Smooth muscle cell (in vitro differentiated cells): ENCODE measurements around the gene ADAP1. TPM values are rescaled to one million over a fixed set of nuclear protein-coding genes. Genes with fewer than 3 reads are reported as not detected.

Source experiments
- DNase-seq: peaks from one replicate; lab custom pipeline; 2025; ENCODE audit not compliant: unreplicated experiment; lab: John Stamatoyannopoulos, UW
- H2AFZ ChIP-seq: fragments of 200-600 bp; sonication (generic); 2 replicates; pipeline ENCODE4 v1.6.0; 2016; ENCODE audit warnings: antibody characterized with exemption, low read depth, mild to moderate bottlenecking
- H3F3A ChIP-seq: fragments of 200-600 bp; sonication (generic); 2 replicates; pipeline ENCODE4 v1.6.0; 2017; ENCODE audit warnings: antibody characterized with exemption, low read depth
- H3K27ac ChIP-seq: fragments of 200-600 bp; sonication (generic); 2 replicates; pipeline ENCODE4 v1.5.1; 2016; ENCODE audit warnings: low read depth, mild to moderate bottlenecking
- H3K27me3 ChIP-seq: fragments of 200-600 bp; sonication (generic); 2 replicates; pipeline ENCODE4 v1.6.1; 2016; ENCODE audit warnings: low read depth, mild to moderate bottlenecking
- H3K36me3 ChIP-seq: fragments of 200-600 bp; sonication (generic); 2 replicates; pipeline ENCODE4 v1.5.1; 2016; ENCODE audit warnings: low read depth
- H3K4me1 ChIP-seq: fragments of 200-600 bp; sonication (generic); 2 replicates; pipeline ENCODE4 v1.5.1; 2016; ENCODE audit warnings: low read depth
- H3K4me2 ChIP-seq: fragments of 200-600 bp; sonication (generic); 2 replicates; pipeline ENCODE4 v1.6.0; 2016; ENCODE audit warnings: mild to moderate bottlenecking
- H3K4me3 ChIP-seq: fragments of 200-600 bp; sonication (generic); 2 replicates; pipeline ENCODE4 v1.5.1; 2016; ENCODE audit warnings: mild to moderate bottlenecking
- H3K79me2 ChIP-seq: fragments of 200-600 bp; sonication (generic); 2 replicates; pipeline ENCODE4 v1.6.0; 2016; ENCODE audit warnings: low read depth, mild to moderate bottlenecking
- H3K9ac ChIP-seq: fragments of 200-600 bp; sonication (generic); 2 replicates; pipeline ENCODE4 v1.6.0; 2016; ENCODE audit warnings: low read depth
- H3K9me3 ChIP-seq: fragments of 200-600 bp; sonication (generic); replicated peaks from 2 replicates; pipeline ENCODE4 v1.5.1; 2016; ENCODE audit warnings: low read depth
- H4K20me1 ChIP-seq: fragments of 200-600 bp; sonication (generic); 2 replicates; pipeline ENCODE4 v1.6.0; 2016; ENCODE audit warnings: low read depth
- WGBS: methylation state at CpG from one replicate; pipeline ENCODE4 v1.1.7; 2016; ENCODE audit warnings: low lambda C conversion rate; 5-methylcytosine and 5-hydroxymethylcytosine counted together
- polyA plus RNA-seq: library from polyadenylated mRNA; unstranded; fragments of >200 nt; fragmentation: Nextera tagmentation; extraction: Ambion mirVana; gene quantifications from 2 replicates; pipeline ENCODE4 v1.2.1, GENCODE V29; 2016
- total RNA-seq: library from RNA; depleted of rRNA; stranded (reverse); fragments of >200 nt; gene quantifications from 2 replicates; pipeline ENCODE4 v1.2.3, GENCODE V29; 2014
- TF ChIP-seq, protein P1 (sequence below): fragments of 200-600 bp; sonication (generic); IDR thresholded peaks from 2 replicates; pipeline ENCODE4 v1.5.1; 2017; ENCODE audit warnings: borderline replicate concordance, mild to moderate bottlenecking, antibody characterized with exemption; ENCODE audit not compliant: insufficient read depth, poor library complexity, severe bottlenecking

ADAP1 gene
- total and polyA plus RNA-seq, 2 experiments from 2014 or later: 1.3 to 2.0 TPM

- Histone ChIP-seq H3K27ac (no peak overlapping the region), H3K9ac (no peak overlapping the region), H2AFZ (no peak overlapping the region), H3K4me1 (no peaks in the 10 kb centered on the region), H3K36me3 (no peaks in the 10 kb centered on the region), H3K4me3 (no peak overlapping the region), H3K4me2 (no peak overlapping the region), H3K9me3 (no peaks in the 10 kb centered on the region), H3K79me2 (no peaks in the 10 kb centered on the region), H3K27me3 (no peaks in the 10 kb centered on the region), H4K20me1 (peaks cover 5% of the 10 kb centered on the region), H3F3A (no peaks in the 10 kb centered on the region)
- WGBS: 94% methylated on average over 14 of the region's 14 CpGs
- no peak for DNase-seq
- TF ChIP-seq, protein P1, sequence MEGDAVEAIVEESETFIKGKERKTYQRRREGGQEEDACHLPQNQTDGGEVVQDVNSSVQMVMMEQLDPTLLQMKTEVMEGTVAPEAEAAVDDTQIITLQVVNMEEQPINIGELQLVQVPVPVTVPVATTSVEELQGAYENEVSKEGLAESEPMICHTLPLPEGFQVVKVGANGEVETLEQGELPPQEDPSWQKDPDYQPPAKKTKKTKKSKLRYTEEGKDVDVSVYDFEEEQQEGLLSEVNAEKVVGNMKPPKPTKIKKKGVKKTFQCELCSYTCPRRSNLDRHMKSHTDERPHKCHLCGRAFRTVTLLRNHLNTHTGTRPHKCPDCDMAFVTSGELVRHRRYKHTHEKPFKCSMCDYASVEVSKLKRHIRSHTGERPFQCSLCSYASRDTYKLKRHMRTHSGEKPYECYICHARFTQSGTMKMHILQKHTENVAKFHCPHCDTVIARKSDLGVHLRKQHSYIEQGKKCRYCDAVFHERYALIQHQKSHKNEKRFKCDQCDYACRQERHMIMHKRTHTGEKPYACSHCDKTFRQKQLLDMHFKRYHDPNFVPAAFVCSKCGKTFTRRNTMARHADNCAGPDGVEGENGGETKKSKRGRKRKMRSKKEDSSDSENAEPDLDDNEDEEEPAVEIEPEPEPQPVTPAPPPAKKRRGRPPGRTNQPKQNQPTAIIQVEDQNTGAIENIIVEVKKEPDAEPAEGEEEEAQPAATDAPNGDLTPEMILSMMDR: no peak
Observed at GRCh38 chr7:851204-851603, 103.3 kb downstream of the ADAP1 start.

DNA sequence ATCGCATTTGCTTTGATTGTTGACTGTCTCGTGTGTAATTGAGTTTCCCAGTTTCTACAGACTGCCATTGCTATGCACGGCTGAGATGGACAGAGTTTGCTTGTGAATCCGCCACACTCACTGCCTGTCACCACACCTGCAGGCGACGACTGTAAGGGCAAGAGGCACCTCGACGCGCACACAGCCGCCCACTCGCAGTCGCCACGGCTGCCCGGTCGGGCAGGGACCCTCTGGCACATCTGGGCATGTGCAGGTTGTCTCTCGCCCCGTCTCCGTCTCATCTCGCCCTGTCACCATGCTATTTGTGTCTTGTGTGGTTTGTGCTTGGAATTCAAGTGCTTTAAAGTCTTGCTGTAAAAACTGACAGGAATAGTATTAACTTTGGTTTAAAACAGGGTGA is 104.7 kb downstream of the ADAP1 start:
- H3K36me3 ChIP-seq: no peaks in the 10 kb centered on the region
- DNase-seq: no peak
- H4K20me1 ChIP-seq: peaks cover 5% of the 10 kb centered on the region
- H3K4me3 ChIP-seq: no peak overlapping the region
- H3K27me3 ChIP-seq: no peaks in the 10 kb centered on the region
- H3F3A ChIP-seq: no peaks in the 10 kb centered on the region
- H3K4me2 ChIP-seq: no peak overlapping the region
- 97% methylated on average over 19 of the region's 19 CpGs for WGBS
- TF ChIP-seq, protein P1: no peak
- H3K79me2 ChIP-seq: no peaks in the 10 kb centered on the region
- no peak overlapping the region for H3K9ac ChIP-seq
- H3K4me1 ChIP-seq: no peaks in the 10 kb centered on the region
- no peak overlapping the region for H3K27ac ChIP-seq
- H2AFZ ChIP-seq: no peak overlapping the region
- no peaks in the 10 kb centered on the region for H3K9me3 ChIP-seq

DNA sequence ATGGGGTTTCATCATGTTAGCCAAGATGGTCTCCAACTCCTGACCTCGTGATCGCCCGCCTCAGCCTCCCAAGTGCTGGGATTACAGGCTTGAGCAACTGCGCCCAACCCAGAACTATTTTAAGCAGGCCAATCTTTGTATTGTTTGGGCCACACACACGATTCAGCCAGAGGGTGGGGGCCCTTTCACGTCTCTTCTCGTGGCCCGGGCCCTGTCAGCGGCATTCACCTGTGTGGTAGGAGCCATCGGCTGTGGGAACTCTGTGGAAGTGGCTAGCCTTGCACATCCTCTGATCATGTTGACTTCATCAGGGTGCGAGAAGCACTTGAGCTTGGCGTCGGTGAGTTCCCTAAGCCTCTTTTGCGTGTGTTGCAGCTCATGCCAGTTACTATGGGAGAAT is 105.3 kb downstream of the ADAP1 start:
- Histone ChIP-seq H3K36me3 (no peaks in the 10 kb centered on the region), H3K4me1 (no peaks in the 10 kb centered on the region), H3K4me3 (no peak overlapping the region), H3K4me2 (no peak overlapping the region), H3K79me2 (no peaks in the 10 kb centered on the region), H3K9me3 (no peaks in the 10 kb centered on the region), H3K27me3 (no peaks in the 10 kb centered on the region), H2AFZ (no peak overlapping the region), H3F3A (no peaks in the 10 kb centered on the region), H3K9ac (no peak overlapping the region), H4K20me1 (peaks cover 5% of the 10 kb centered on the region), H3K27ac (no peak overlapping the region)
- TF ChIP-seq, protein P1: no peak
- 95% methylated on average over 14 of the region's 14 CpGs for WGBS
- no peak for DNase-seq

Other genes starting within 250 kb of the ADAP1 start
- gene DNAAF5, start 228.0 kb downstream of the ADAP1 start, total RNA-seq: 9.9 and 17.0 TPM in 2 replicates
- 13.4 and 13.9 TPM in 2 replicates for gene DNAAF5, start 228.0 kb downstream of the ADAP1 start, polyA plus RNA-seq
- 5.3 and 6.7 TPM in 2 replicates for gene PRKAR1B, start 227.4 kb downstream of the ADAP1 start, total RNA-seq
- gene PRKAR1B, start 227.4 kb downstream of the ADAP1 start, polyA plus RNA-seq: 9.6 and 10.1 TPM in 2 replicates
- gene SUN1, start 122.2 kb downstream of the ADAP1 start, total RNA-seq: 55.4 and 90.3 TPM in 2 replicates
- 50.7 and 70.6 TPM in 2 replicates for gene SUN1, start 122.2 kb downstream of the ADAP1 start, polyA plus RNA-seq
- 17.0 and 26.3 TPM in 2 replicates for gene GET4, start 78.1 kb downstream of the ADAP1 start, total RNA-seq
- 39.9 and 52.3 TPM in 2 replicates for gene GET4, start 78.1 kb downstream of the ADAP1 start, polyA plus RNA-seq
- 10.0 and 10.4 TPM in 2 replicates for gene COX19, start 20.9 kb upstream of the ADAP1 start, total RNA-seq
- gene COX19, start 20.9 kb upstream of the ADAP1 start, polyA plus RNA-seq: 10.4 and 19.0 TPM in 2 replicates
- not detected in 2 replicates for gene CYP2W1, start 28.5 kb upstream of the ADAP1 start, total RNA-seq
- gene CYP2W1, start 28.5 kb upstream of the ADAP1 start, polyA plus RNA-seq: 0.44 TPM in 1 of 2 replicates, not detected in the other
- gene GPR146, start 89.9 kb upstream of the ADAP1 start, total RNA-seq: 1.8 and 3.6 TPM in 2 replicates
- gene GPR146, start 89.9 kb upstream of the ADAP1 start, polyA plus RNA-seq: 2.2 and 3.8 TPM in 2 replicates
- 0.67 and 1.3 TPM in 2 replicates for gene GPER1, start 133.4 kb upstream of the ADAP1 start, total RNA-seq
- 2.3 and 4.0 TPM in 2 replicates for gene GPER1, start 133.4 kb upstream of the ADAP1 start, polyA plus RNA-seq
- gene ZFAND2A, start 205.5 kb upstream of the ADAP1 start, total RNA-seq: 16.2 and 21.1 TPM in 2 replicates
- gene ZFAND2A, start 205.5 kb upstream of the ADAP1 start, polyA plus RNA-seq: 29.9 and 34.2 TPM in 2 replicates